Measurements from ENCODE around the gene SLC25A11.

GRCh38 chr17:4947010-4947410 lies 7.2 kb upstream of the SLC25A11 start:
- TF ChIP-seq POLR2AphosphoS5 (IDR thresholded peaks at IDR 0.05; ENCODE audit: insufficient read depth in 1 of 2, low read depth in 1 of 2) (no peak), CTCF (IDR thresholded peaks at IDR 0.05) (no peak), POLR2A (IDR thresholded peaks at IDR 0.05) (no peak)

Data from vagina (tissue), 2 donors.